HT1080 (cell line): Measurements from ENCODE around the gene APH1A. TPM values are rescaled to one million over a fixed set of nuclear protein-coding genes. Genes with fewer than 3 reads are reported as not detected.
"Not testable (repeated sequence)": the region's sequence is repeated elsewhere in the genome, so short reads cannot be mapped to it uniquely, and the experiment has no call there.

Source experiments
- DNase-seq: peaks from one replicate; pipeline ENCODE4 v3.0.0-alpha.2; 2015; ENCODE audit warnings: low read depth
- small RNA-seq: library from RNA; depleted of rRNA; stranded (forward); fragments of <200 nt; gene quantifications from one replicate; pipeline ENCODE3, GENCODE V24; 2014
- total RNA-seq: library from RNA; depleted of rRNA; stranded (reverse); fragments of >200 nt; shearing (Covaris generic); gene quantifications from 2 replicates; pipeline ENCODE4 v1.2.3, GENCODE V29; 2014; rRNA removed

Gene APH1A
- total RNA-seq, 1 experiment from 2014 or later = 160 TPM

- peak; percentile 77 for DNase-seq
Measured at GRCh38 chr1:150234566-150235293, 34.1 kb downstream of the APH1A start.

GRCh38 chr1:150234309-150234565 lies 34.6 kb downstream of the APH1A start:
- DNase-seq = no peak

GRCh38 chr1:150233359-150234308 lies 35.2 kb downstream of the APH1A start:
- no peak for DNase-seq

- DNase-seq = not testable (repeated sequence)
Measured at GRCh38 chr1:150232921-150233320, 35.9 kb downstream of the APH1A start.

- not testable (repeated sequence) for DNase-seq
Measured at GRCh38 chr1:150228246-150228645, 40.6 kb downstream of the APH1A start.

GRCh38 chr1:150227228-150227627 lies 41.6 kb downstream of the APH1A start:
- no peak for DNase-seq

GRCh38 chr1:150226486-150226885 lies 42.3 kb downstream of the APH1A start:
- no peak for DNase-seq

GRCh38 chr1:150225546-150225945 lies 43.3 kb downstream of the APH1A start:
- no peak for DNase-seq

GRCh38 chr1:150224983-150225382 lies 43.8 kb downstream of the APH1A start:
- no peak for DNase-seq

GRCh38 chr1:150221552-150221951 lies 47.3 kb downstream of the APH1A start:
- DNase-seq = no peak

GRCh38 chr1:150215855-150216254 lies 53.0 kb downstream of the APH1A start:
- not testable (repeated sequence) for DNase-seq

Small RNAs within 50 kb of the gene (small RNA-seq; reads per million reads assigned to genes)
- 3.5 reads per million, percentile 87 among the genes with 10 or more reads in this experiment for gene RNU2-17P

Other genes starting within 250 kb of the APH1A start
- gene VPS45, start 201.2 kb downstream of the APH1A start, total RNA-seq = 27.9 and 28.5 TPM in 2 replicates
- 45.1 and 50.1 TPM in 2 replicates for gene PLEKHO1, start 119.1 kb downstream of the APH1A start, total RNA-seq
- gene ANP32E, start 32.9 kb downstream of the APH1A start, total RNA-seq = 24.4 and 37.7 TPM in 2 replicates
- not detected in 2 replicates for gene CA14, start 11.2 kb downstream of the APH1A start, total RNA-seq
- 0.47 and 0.84 TPM in 2 replicates for gene C1orf54, start 3.8 kb upstream of the APH1A start, total RNA-seq
- gene CIART, start 13.5 kb upstream of the APH1A start, total RNA-seq = 3.2 and 5.7 TPM in 2 replicates
- gene MRPS21, start 24.8 kb upstream of the APH1A start, total RNA-seq = 72.0 and 99.7 TPM in 2 replicates
- 44.8 and 45.4 TPM in 2 replicates for gene PRPF3, start 52.5 kb upstream of the APH1A start, total RNA-seq
- gene RPRD2, start 95.1 kb upstream of the APH1A start, total RNA-seq = 5.0 and 8.7 TPM in 2 replicates
- 21.0 and 30.4 TPM in 2 replicates for gene TARS2, start 218.4 kb upstream of the APH1A start, total RNA-seq
- 11.3 and 17.7 TPM in 2 replicates for gene ECM1, start 239.1 kb upstream of the APH1A start, total RNA-seq
- not detected in 2 replicates for gene FALEC, start 246.7 kb upstream of the APH1A start, total RNA-seq